Ovary (tissue), 9 donors: ENCODE measurements around the gene VPS37B. TPM values are rescaled to one million over a fixed set of nuclear protein-coding genes. Genes with fewer than 3 reads are reported as not detected.

Experiments
- DNase-seq, 5 donors: peaks; one replicate each; pipeline ENCODE4 v3.0.0-alpha.2; 2019 to 2020
- H3K27ac ChIP-seq, 2 donors: fragments of 200-600 bp; one replicate each; pipeline versions ENCODE4 v1.5.1 to v1.8.0; 2019 to 2022
- H3K27me3 ChIP-seq: fragments of 200-600 bp; one replicate; pipeline ENCODE4 v1.8.0; 2022
- H3K36me3 ChIP-seq: fragments of 200-600 bp; sonication (generic); one replicate; pipeline ENCODE4 v1.5.1; 2019
- H3K4me1 ChIP-seq: one replicate; pipeline ENCODE4 v1.8.1; 2013; ENCODE audit warnings: mild to moderate bottlenecking, moderate library complexity; ENCODE audit not compliant: insufficient read depth
- H3K4me3 ChIP-seq: fragments of 200-600 bp; sonication (generic); one replicate; pipeline ENCODE4 v1.5.1; 2017
- H3K9me3 ChIP-seq, 2 donors: fragments of 200-600 bp in 1 of 2; sonication (generic) in 1 of 2; one replicate each; pipeline versions ENCODE4 v1.5.1 to v1.8.1; 2013 to 2019; ENCODE audit warnings: mild to moderate bottlenecking in 1 of 2, moderate library complexity in 1 of 2
- EP300 ChIP-seq: sonication (generic); formaldehyde crosslinking; IDR thresholded peaks from one replicate; pipeline ENCODE4 v1.6.1; 2017; ENCODE audit warnings: antibody characterized with exemption
- POLR2A ChIP-seq: fragments of 450-650 bp; IDR thresholded peaks from one replicate; pipeline ENCODE4 v1.6.1; 2017; ENCODE audit warnings: antibody characterized with exemption, mild to moderate bottlenecking, moderate library complexity
- WGBS, 3 donors: extraction: QIAGEN DNeasy Blood & Tissue Kit in 1 of 3; methylation state at CpG; one replicate each; pipeline versions ENCODE4 v1.1.5 to v1.1.7; 2013 to 2017; 5-methylcytosine and 5-hydroxymethylcytosine counted together
- intact Hi-C, 4 donors: fragments of 100-400 bp; cut with DNase I; formaldehyde crosslinking; loops; one replicate each; pipeline versions ENCODE4 v1.11.0 to v1.15.1; 2022 to 2023
- polyA plus RNA-seq, 2 donors: library from polyadenylated mRNA; stranded (reverse); fragments of 200-250 nt in 1 of 2; fragments of 350-450 nt in 1 of 2; fragmentation: Illumina TruSeq in 1 of 2; extraction: RNeasy Lipid Tissue Mini Kit (QIAGEN cat#74804) in 1 of 2; gene quantifications; one replicate each; pipeline ENCODE4 v1.2.3, GENCODE V29; 2013 to 2014
- total RNA-seq, 7 donors: library from RNA; depleted of rRNA in 2 of 7; stranded (reverse); fragments of >200 nt in 2 of 7; fragmentation: NEBNext Ultra II Directional in 3 of 7; extraction: Animal tissue kit (Norgen Biotek cat#: 25700) in 3 of 7; gene quantifications; one replicate each; pipeline versions ENCODE4 v1.1.0 to v1.2.4, GENCODE V29; 2016 to 2023
- TF ChIP-seq, protein P1 (sequence below), 3 donors: fragments of 450-650 bp in 2 of 3; fragments of 200-600 bp in 1 of 3; IDR thresholded peaks; one replicate each; pipeline versions ENCODE4 v1.5.1 to v1.8.0; 2016 to 2022; ENCODE audit warnings: antibody characterized with exemption in 3 of 3, mild to moderate bottlenecking in 1 of 3
- donor health status: DM: no; HTN: no; CAD: no; lungs with moderate emphysema.
- donor health status: DM: no; HTN: no; CAD: no.
- donor health status: Bipolar disorder and iron deficiency.
- donor health status: DM: yes; HTN: yes; CAD: no.
- donor health status: DM: no; HTN: no; CAD: no.
- donor health status: DM: yes; HTN: yes; CAD: no.

VPS37B gene
- total and polyA plus RNA-seq, 9 donors: 9.5 to 44.3 (median 12.1) TPM

DNA sequence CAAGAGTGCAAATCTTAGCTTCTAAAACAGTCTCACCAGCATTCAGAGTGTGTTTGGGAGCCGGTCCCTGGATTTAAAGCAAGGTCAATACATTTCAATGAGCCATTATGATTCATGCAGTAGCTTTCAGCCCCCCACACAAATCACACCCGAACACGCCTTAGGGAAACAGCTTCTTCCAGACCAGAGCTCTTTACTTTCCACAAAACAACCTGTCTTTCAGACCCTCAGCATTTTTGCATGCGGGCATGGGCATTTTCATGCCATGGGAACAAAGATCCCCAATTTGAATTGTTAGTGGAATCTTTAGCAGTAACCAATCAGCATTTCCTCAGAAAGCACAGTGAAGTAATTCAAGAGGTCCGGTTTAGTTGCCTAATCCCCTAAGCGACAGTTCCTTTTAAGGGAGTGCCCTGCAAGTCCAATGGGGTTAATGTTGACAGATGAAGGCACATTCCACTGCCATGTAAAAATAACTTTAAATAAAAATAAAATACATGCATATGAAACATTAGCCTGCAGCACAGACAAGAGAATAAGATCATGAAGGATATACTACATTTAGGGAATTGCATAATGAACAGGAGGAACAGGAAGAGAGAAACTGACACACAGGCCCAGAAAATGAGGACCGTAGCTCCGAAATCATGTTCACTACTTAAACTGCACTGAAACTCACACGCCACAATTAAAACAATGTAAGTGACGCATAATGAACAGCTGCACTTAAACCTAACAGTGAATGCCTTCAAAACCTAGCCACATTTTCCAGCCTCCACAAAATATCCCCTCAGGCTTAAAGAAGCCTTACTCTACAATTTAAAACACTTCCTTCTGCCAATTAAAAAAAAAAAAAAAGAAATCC, 4.0 kb downstream of the VPS37B start:
- Histone ChIP-seq H3K4me1 (peaks cover 18% of the 10 kb centered on the region), H3K4me3 (no peak overlapping the region), H3K9me3 (no peaks in the 10 kb centered on the region), H3K27me3 (no peaks in the 10 kb centered on the region), H3K27ac (no peak overlapping the region), H3K36me3 (no peaks in the 10 kb centered on the region)
- DNase-seq: no peak
- 37 to 38% (median 38%) methylated on average over 10 of the region's 10 CpGs for WGBS, 3 donors
- TF ChIP-seq POLR2A (no peak), EP300 (no peak)
- TF ChIP-seq, protein P1, sequence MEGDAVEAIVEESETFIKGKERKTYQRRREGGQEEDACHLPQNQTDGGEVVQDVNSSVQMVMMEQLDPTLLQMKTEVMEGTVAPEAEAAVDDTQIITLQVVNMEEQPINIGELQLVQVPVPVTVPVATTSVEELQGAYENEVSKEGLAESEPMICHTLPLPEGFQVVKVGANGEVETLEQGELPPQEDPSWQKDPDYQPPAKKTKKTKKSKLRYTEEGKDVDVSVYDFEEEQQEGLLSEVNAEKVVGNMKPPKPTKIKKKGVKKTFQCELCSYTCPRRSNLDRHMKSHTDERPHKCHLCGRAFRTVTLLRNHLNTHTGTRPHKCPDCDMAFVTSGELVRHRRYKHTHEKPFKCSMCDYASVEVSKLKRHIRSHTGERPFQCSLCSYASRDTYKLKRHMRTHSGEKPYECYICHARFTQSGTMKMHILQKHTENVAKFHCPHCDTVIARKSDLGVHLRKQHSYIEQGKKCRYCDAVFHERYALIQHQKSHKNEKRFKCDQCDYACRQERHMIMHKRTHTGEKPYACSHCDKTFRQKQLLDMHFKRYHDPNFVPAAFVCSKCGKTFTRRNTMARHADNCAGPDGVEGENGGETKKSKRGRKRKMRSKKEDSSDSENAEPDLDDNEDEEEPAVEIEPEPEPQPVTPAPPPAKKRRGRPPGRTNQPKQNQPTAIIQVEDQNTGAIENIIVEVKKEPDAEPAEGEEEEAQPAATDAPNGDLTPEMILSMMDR (IDR thresholded peaks at IDR 0.05): no peak
- intact Hi-C loops: no loop called here

DNA sequence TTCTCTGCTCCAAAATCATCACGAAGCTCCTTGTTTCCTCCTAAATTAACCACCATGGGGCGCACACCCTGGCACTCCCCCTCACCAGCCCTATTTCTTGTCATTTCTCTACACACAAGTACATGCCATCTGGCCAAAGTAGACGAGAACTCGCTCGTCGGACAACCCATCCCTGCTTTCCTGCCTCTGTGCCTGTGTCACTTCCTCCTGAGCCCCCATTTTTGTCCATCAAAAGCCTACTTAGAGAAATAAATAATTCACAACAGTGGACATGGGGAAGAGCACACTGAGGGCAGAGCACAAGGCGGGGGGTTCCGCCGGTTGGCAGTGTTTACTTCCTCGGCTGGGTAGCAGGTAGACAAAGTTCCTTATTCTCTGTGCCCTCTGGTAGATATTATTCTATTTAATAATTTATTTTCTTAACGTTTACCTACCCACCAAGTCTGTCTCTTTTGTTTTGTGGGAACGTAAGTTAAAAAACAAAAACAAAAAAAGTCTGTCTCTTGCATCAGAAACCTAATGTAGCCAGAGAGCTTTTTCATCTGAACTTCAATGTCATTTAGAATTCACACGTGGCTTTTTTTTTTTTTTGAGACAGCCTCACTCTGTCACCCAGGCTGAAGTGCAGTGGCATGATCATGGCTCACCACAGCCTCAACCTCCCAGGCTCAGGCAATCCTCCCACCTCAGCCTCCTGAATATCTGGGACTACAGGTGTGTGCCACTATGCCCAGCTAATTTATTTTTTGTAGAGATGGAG, 6.0 kb downstream of the VPS37B start:
- H3K36me3 ChIP-seq: no peaks in the 10 kb centered on the region
- H3K9me3 ChIP-seq: no peaks in the 10 kb centered on the region
- TF ChIP-seq EP300: no peak
- no peak for TF ChIP-seq POLR2A
- TF ChIP-seq, protein P1 (IDR thresholded peaks at IDR 0.05): no peak
- peaks cover 18% of the 10 kb centered on the region for H3K4me1 ChIP-seq
- H3K27me3 ChIP-seq: no peaks in the 10 kb centered on the region
- no peak overlapping the region for H3K27ac ChIP-seq
- WGBS, 3 donors: 86% methylated on average over 13 of the region's 13 CpGs
- intact Hi-C loops: no loop called here
- H3K4me3 ChIP-seq: no peak overlapping the region
- DNase-seq: no peak

DNA sequence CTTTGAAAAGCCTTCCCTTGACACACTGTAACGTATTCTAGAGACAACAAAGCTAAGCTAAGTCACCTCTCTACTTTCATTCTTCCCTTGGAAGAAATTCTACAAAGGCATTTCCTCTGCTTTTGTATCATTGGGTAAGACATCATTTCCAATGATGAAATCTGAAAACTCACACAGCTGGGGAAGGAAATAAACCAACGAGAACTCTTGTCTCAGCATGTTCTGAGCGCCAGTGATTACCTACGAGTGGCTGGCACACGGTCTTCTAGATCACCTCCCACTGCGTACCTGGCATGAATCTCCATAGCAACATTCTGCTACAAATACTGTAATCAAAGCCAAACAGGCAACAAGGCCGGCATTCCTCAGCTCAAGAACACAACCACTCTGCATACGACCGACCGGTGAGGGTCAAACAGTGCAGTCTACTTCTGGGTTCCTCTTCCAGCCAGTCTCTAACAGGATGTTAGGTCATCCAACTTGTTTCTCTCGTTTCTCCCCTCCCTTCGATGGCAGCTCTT, 7.6 kb downstream of the VPS37B start:
- WGBS, 3 donors: 51 to 56% (median 56%) methylated on average over 12 of the region's 12 CpGs
- intact Hi-C loops: no loop called here
- Histone ChIP-seq H3K4me1 (peaks cover 16% of the 10 kb centered on the region), H3K9me3 (no peaks in the 10 kb centered on the region), H3K27ac (no peak overlapping the region), H3K4me3 (no peak overlapping the region), H3K27me3 (no peaks in the 10 kb centered on the region), H3K36me3 (no peaks in the 10 kb centered on the region)
- TF ChIP-seq EP300 (no peak), POLR2A (no peak)
- no peak for DNase-seq

DNA sequence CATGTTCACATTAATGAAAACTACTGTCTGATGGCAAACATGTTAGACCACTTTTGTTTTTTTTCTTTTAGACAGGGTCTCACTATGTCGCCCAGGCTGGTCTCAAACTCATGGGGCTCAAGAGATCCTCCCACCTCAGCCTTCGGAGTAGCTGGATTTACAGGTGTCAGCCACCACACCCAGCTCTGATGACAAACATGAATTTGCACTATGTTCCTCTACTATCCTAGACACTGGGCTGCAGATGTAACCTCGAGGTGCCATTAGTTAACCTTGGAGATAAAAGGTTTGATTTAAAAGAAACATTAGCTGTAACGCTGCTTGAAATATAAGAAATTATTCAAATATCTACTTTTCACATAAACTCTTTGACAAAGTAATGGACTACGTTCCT, 8.1 kb downstream of the VPS37B start:
- no peaks in the 10 kb centered on the region for H3K36me3 ChIP-seq
- H3K4me1 ChIP-seq: peaks cover 16% of the 10 kb centered on the region
- H3K27ac ChIP-seq: no peak overlapping the region
- no peak for TF ChIP-seq EP300
- TF ChIP-seq, protein P1 (IDR thresholded peaks at IDR 0.05): no peak
- no peak for TF ChIP-seq POLR2A
- WGBS, 3 donors: 89 to 94% (median 90%) methylated on average over 5 of the region's 5 CpGs
- no peaks in the 10 kb centered on the region for H3K27me3 ChIP-seq
- intact Hi-C loops: no loop called here
- DNase-seq: no peak
- no peak overlapping the region for H3K4me3 ChIP-seq
- H3K9me3 ChIP-seq: no peaks in the 10 kb centered on the region
